ENCODE measurements around the gene APP.

GRCh38 chr21:26027696-26028095 is 142.9 kb downstream of the APP start:
- TF ChIP-seq CTCF (IDR thresholded peaks at IDR 0.05; ENCODE audit: low read depth, low read length, poor library complexity, severe bottlenecking) (no peak), EZH2phosphoT487 (IDR thresholded peaks at IDR 0.05; ENCODE audit: borderline replicate concordance, low read length) (no peak)

Data from DOHH2 (cell line).